Measurements from ENCODE around the gene NFIB. TPM values are rescaled to one million over a fixed set of nuclear protein-coding genes. Genes with fewer than 3 reads are reported as not detected.

The NFIB gene
- total RNA-seq, 2 experiments from 2014 or later = not detected

GRCh38 chr9:14214065-14214684, 99.8 kb downstream of the NFIB start:
- Mint-ChIP-seq H3K36me3 (ENCODE audit: low read depth) (no peaks in the 10 kb centered on the region), H3K27ac (no peak overlapping the region), H3K9me3 (ENCODE audit: low read depth) (no peaks in the 10 kb centered on the region), H3K4me1 (no peaks in the 10 kb centered on the region), H3K4me3 (no peak overlapping the region), H3K27me3 (peaks cover 16% of the 10 kb centered on the region)
- POLR2A ChIA-PET = no interaction called here
- intact Hi-C loops (cut with DNase I, micrococcal nuclease) = no loop called here
- CTCF ChIA-PET = interaction anchor here (0.6 to 0.9 kb wide), 2 partner anchors 9 to 395 kb away, joined by 3 read pairs; no protein-coding TSS in a partner anchor
- ATAC-seq (no peak), DNase-seq (no peak)

GRCh38 chr9:14213504-14213903, 100.4 kb downstream of the NFIB start:
- ATAC-seq (no peak), DNase-seq (no peak)
- CTCF ChIA-PET = interaction anchor here (0.6 kb wide), 1 partner anchor 395 kb away, joined by 3 read pairs; no protein-coding TSS in a partner anchor
- no peak overlapping the region for H3K27ac Mint-ChIP-seq
- no peaks in the 10 kb centered on the region for H3K4me1 Mint-ChIP-seq
- no peaks in the 10 kb centered on the region for H3K36me3 Mint-ChIP-seq (ENCODE audit: low read depth)
- H3K4me3 Mint-ChIP-seq = no peak overlapping the region
- POLR2A ChIA-PET = no interaction called here
- intact Hi-C loops (cut with DNase I, micrococcal nuclease) = no loop called here
- peaks cover 16% of the 10 kb centered on the region for H3K27me3 Mint-ChIP-seq
- H3K9me3 Mint-ChIP-seq (ENCODE audit: low read depth) = no peaks in the 10 kb centered on the region

GRCh38 chr9:14212697-14213420, 101.1 kb downstream of the NFIB start:
- Mint-ChIP-seq H3K36me3 (ENCODE audit: low read depth) (no peaks in the 10 kb centered on the region), H3K4me1 (no peaks in the 10 kb centered on the region), H3K27me3 (peaks cover 15% of the 10 kb centered on the region), H3K4me3 (no peak overlapping the region), H3K9me3 (ENCODE audit: low read depth) (no peaks in the 10 kb centered on the region), H3K27ac (no peak overlapping the region)
- intact Hi-C loops (cut with DNase I, micrococcal nuclease) = no loop called here
- ChIA-PET POLR2A (no interaction called here), CTCF (no interaction called here)
- DNase-seq = no peak
- ATAC-seq = no peak

GRCh38 chr9:14212077-14212476, 101.9 kb downstream of the NFIB start:
- Mint-ChIP-seq H3K36me3 (ENCODE audit: low read depth) (no peaks in the 10 kb centered on the region), H3K9me3 (ENCODE audit: low read depth) (no peaks in the 10 kb centered on the region), H3K27ac (no peak overlapping the region), H3K4me3 (no peak overlapping the region), H3K4me1 (no peaks in the 10 kb centered on the region), H3K27me3 (peaks cover 16% of the 10 kb centered on the region)
- ChIA-PET POLR2A (no interaction called here), CTCF (no interaction called here)
- intact Hi-C loops (cut with DNase I, micrococcal nuclease) = no loop called here
- ATAC-seq (no peak), DNase-seq (no peak)

GRCh38 chr9:14211564-14211963, 102.4 kb downstream of the NFIB start:
- Mint-ChIP-seq H3K4me3 (no peak overlapping the region), H3K36me3 (ENCODE audit: low read depth) (no peaks in the 10 kb centered on the region), H3K27ac (no peak overlapping the region), H3K27me3 (peaks cover 16% of the 10 kb centered on the region), H3K4me1 (no peaks in the 10 kb centered on the region), H3K9me3 (ENCODE audit: low read depth) (no peaks in the 10 kb centered on the region)
- CTCF ChIA-PET = no interaction called here
- POLR2A ChIA-PET = no interaction called here
- ATAC-seq (no peak), DNase-seq (no peak)
- intact Hi-C loops (cut with DNase I, micrococcal nuclease) = no loop called here

GRCh38 chr9:14210428-14210827, 103.5 kb downstream of the NFIB start:
- Mint-ChIP-seq H3K4me1 (no peaks in the 10 kb centered on the region), H3K27me3 (peaks cover 14% of the 10 kb centered on the region), H3K4me3 (no peak overlapping the region), H3K9me3 (ENCODE audit: low read depth) (no peaks in the 10 kb centered on the region), H3K36me3 (ENCODE audit: low read depth) (no peaks in the 10 kb centered on the region), H3K27ac (no peak overlapping the region)
- ChIA-PET CTCF (no interaction called here), POLR2A (no interaction called here)
- no peak for DNase-seq
- no peak for ATAC-seq
- intact Hi-C loops (cut with DNase I, micrococcal nuclease) = no loop called here

GRCh38 chr9:14209399-14210345, 104.3 kb downstream of the NFIB start:
- intact Hi-C loops (cut with DNase I, micrococcal nuclease) = no loop called here
- Mint-ChIP-seq H3K27ac (no peak overlapping the region), H3K4me1 (no peaks in the 10 kb centered on the region), H3K27me3 (peaks cover 14% of the 10 kb centered on the region), H3K36me3 (ENCODE audit: low read depth) (no peaks in the 10 kb centered on the region), H3K4me3 (no peak overlapping the region), H3K9me3 (ENCODE audit: low read depth) (no peaks in the 10 kb centered on the region)
- ATAC-seq = no peak
- DNase-seq = no peak
- CTCF ChIA-PET = no interaction called here
- POLR2A ChIA-PET = no interaction called here

- intact Hi-C loops (cut with DNase I, micrococcal nuclease) = no loop called here
- Mint-ChIP-seq H3K4me3 (no peak overlapping the region), H3K4me1 (no peaks in the 10 kb centered on the region), H3K27ac (no peak overlapping the region), H3K27me3 (peaks cover 6% of the 10 kb centered on the region), H3K9me3 (ENCODE audit: low read depth) (no peaks in the 10 kb centered on the region), H3K36me3 (ENCODE audit: low read depth) (no peaks in the 10 kb centered on the region)
- ATAC-seq (no peak), DNase-seq (no peak)
- ChIA-PET CTCF (no interaction called here), POLR2A (no interaction called here)
These were observed 106.5 kb downstream of the NFIB start for GRCh38 chr9:14207352-14207995.

- no peaks in the 10 kb centered on the region for H3K4me1 Mint-ChIP-seq
- ATAC-seq = no peak
- no peaks in the 10 kb centered on the region for H3K36me3 Mint-ChIP-seq (ENCODE audit: low read depth)
- H3K9me3 Mint-ChIP-seq (ENCODE audit: low read depth) = no peaks in the 10 kb centered on the region
- DNase-seq = no peak
- intact Hi-C loops (cut with DNase I, micrococcal nuclease) = no loop called here
- H3K4me3 Mint-ChIP-seq = no peak overlapping the region
- H3K27ac Mint-ChIP-seq = no peak overlapping the region
- ChIA-PET CTCF (interaction anchor here (1.0 kb wide), 1 partner anchor 9 kb away, joined by 3 read pairs; no protein-coding TSS in a partner anchor), POLR2A (no interaction called here)
- peaks cover 5% of the 10 kb centered on the region for H3K27me3 Mint-ChIP-seq
These were observed 108.5 kb downstream of the NFIB start for GRCh38 chr9:14205463-14205862.

GRCh38 chr9:14203356-14204056, 110.4 kb downstream of the NFIB start:
- CTCF ChIA-PET = no interaction called here
- no peak for ATAC-seq
- no peaks in the 10 kb centered on the region for H3K9me3 Mint-ChIP-seq (ENCODE audit: low read depth)
- intact Hi-C loops (cut with DNase I, micrococcal nuclease) = no loop called here
- no peaks in the 10 kb centered on the region for H3K36me3 Mint-ChIP-seq (ENCODE audit: low read depth)
- no peak overlapping the region for H3K27ac Mint-ChIP-seq
- H3K27me3 Mint-ChIP-seq = peaks cover 4% of the 10 kb centered on the region
- no peak overlapping the region for H3K4me3 Mint-ChIP-seq
- no peak for DNase-seq
- H3K4me1 Mint-ChIP-seq = no peaks in the 10 kb centered on the region
- POLR2A ChIA-PET = no interaction called here

GRCh38 chr9:14198841-14199455, 115.0 kb downstream of the NFIB start:
- CTCF ChIA-PET = no interaction called here

More at GRCh38 chr9:14198841-14199455, 115.0 kb downstream of the NFIB start:
- no peak for DNase-seq
- H3K4me1 Mint-ChIP-seq = no peaks in the 10 kb centered on the region
- POLR2A ChIA-PET = no interaction called here
- ATAC-seq = no peak
- no peak overlapping the region for H3K27ac Mint-ChIP-seq
- H3K4me3 Mint-ChIP-seq = no peak overlapping the region
- H3K27me3 Mint-ChIP-seq = peaks cover 1% of the 10 kb centered on the region
- no peaks in the 10 kb centered on the region for H3K9me3 Mint-ChIP-seq (ENCODE audit: low read depth)
- intact Hi-C loops (cut with DNase I, micrococcal nuclease) = no loop called here
- H3K36me3 Mint-ChIP-seq (ENCODE audit: low read depth) = no peaks in the 10 kb centered on the region

Measured in activated CD4-positive, alpha-beta T cell treated with anti-CD3 and anti-CD28 coated beads for 36 hours (primary cell).